PC-3 (cell line): Measurements from ENCODE around the gene TNKS1BP1. TPM values are rescaled to one million over a fixed set of nuclear protein-coding genes. Genes with fewer than 3 reads are reported as not detected.

Source experiments
- ATAC-seq: fragments of 200-7000 bp; cut with Tn5 transposase; 2 replicates; pipeline ENCODE4 v1.9.1; 2020; ENCODE audit warnings: mild to moderate bottlenecking, moderate library complexity
- BruUV-seq: library from RNA; stranded (reverse); fragments of 400-500 nt; replicated peaks from 2 replicates; lab custom pipeline; 2021; lab: Mats Ljungman, UMichigan
- CTCF ChIA-PET: fragments of 300-600 bp; sonication (Branson Sonifier 250); formaldehyde crosslinking; loops from one replicate; lab custom pipeline; 2022; ENCODE audit warnings: antibody characterized with exemption; lab: Charles Lee
- POLR2A ChIA-PET: fragments of 300-600 bp; sonication (Branson Sonifier 250); formaldehyde crosslinking; loops from one replicate; lab custom pipeline; 2022; ENCODE audit warnings: antibody characterized with exemption; ENCODE audit not compliant: unreplicated experiment; lab: Charles Lee
- DNase-seq: peaks from one replicate; pipeline ENCODE4 v3.0.0-alpha.2; 2015
- H2AFZ ChIP-seq: fragments of 300-600 bp; sonication (generic); 2 replicates; pipeline ENCODE4 v1.6.0; 2016; ENCODE audit warnings: antibody characterized with exemption, low read length
- H3F3A ChIP-seq: fragments of 300-600 bp; sonication (generic); one replicate; pipeline ENCODE4 v1.6.0; 2017; ENCODE audit warnings: antibody characterized with exemption, low read length, control low read depth, mild to moderate bottlenecking; ENCODE audit not compliant: unreplicated experiment
- H3K27ac ChIP-seq: fragments of 300-600 bp; sonication (generic); 2 replicates; pipeline ENCODE4 v1.5.1; 2016; ENCODE audit warnings: mild to moderate bottlenecking, low read length
- H3K27me3 ChIP-seq: fragments of 300-600 bp; sonication (generic); 2 replicates; pipeline ENCODE4 v1.6.1; 2016; ENCODE audit warnings: low read length, mixed read lengths
- H3K36me3 ChIP-seq: fragments of 300-600 bp; sonication (generic); 2 replicates; pipeline ENCODE4 v1.6.1; 2016; ENCODE audit warnings: low read depth, mixed run types, low read length, mixed read lengths
- H3K4me1 ChIP-seq: fragments of 300-600 bp; sonication (generic); 2 replicates; pipeline ENCODE4 v1.5.1; 2016; ENCODE audit warnings: low read length; ENCODE audit not compliant: insufficient read depth
- H3K4me2 ChIP-seq: fragments of 300-600 bp; sonication (generic); 2 replicates; pipeline ENCODE4 v1.6.0; 2016; ENCODE audit warnings: low read length
- H3K4me3 ChIP-seq: fragments of 300-600 bp; sonication (generic); 2 replicates; pipeline ENCODE4 v1.5.1; 2016; ENCODE audit warnings: mild to moderate bottlenecking, low read length, mixed read lengths
- H3K79me2 ChIP-seq: fragments of 300-600 bp; sonication (generic); 2 replicates; pipeline ENCODE4 v1.6.1; 2017; ENCODE audit warnings: low read length, mixed read lengths
- H3K9ac ChIP-seq: fragments of 300-600 bp; sonication (generic); 2 replicates; pipeline ENCODE4 v1.6.0; 2016; ENCODE audit warnings: mild to moderate bottlenecking, low read length
- H3K9me2 ChIP-seq: fragments of 300-600 bp; sonication (generic); replicated peaks from 2 replicates; pipeline ENCODE4 v1.6.1; 2016; ENCODE audit warnings: mixed run types, low read length, mixed read lengths
- H3K9me3 ChIP-seq: fragments of 300-600 bp; sonication (generic); 2 replicates; pipeline ENCODE4 v1.6.1; 2016; ENCODE audit warnings: low read length, mixed read lengths
- H4K20me1 ChIP-seq: fragments of 300-600 bp; sonication (generic); 2 replicates; pipeline ENCODE4 v1.6.1; 2016; ENCODE audit warnings: low read length, mixed read lengths
- CTCF ChIP-seq: fragments of 300-600 bp; sonication (generic); conservative IDR thresholded peaks from 2 replicates; pipeline ENCODE4 v1.5.1; 2017; ENCODE audit warnings: antibody characterized with exemption, low read depth, mild to moderate bottlenecking, low read length
- EZH2 ChIP-seq: fragments of 300-600 bp; sonication (generic); IDR thresholded peaks from one replicate; pipeline ENCODE4 v1.6.1; 2017; ENCODE audit warnings: antibody characterized with exemption, mild to moderate bottlenecking, low read length; ENCODE audit not compliant: unreplicated experiment
- EZH2phosphoT487 ChIP-seq: fragments of 300-600 bp; sonication (generic); IDR thresholded peaks from 2 replicates; pipeline ENCODE4 v1.6.1; 2018; ENCODE audit warnings: mild to moderate bottlenecking, antibody characterized with exemption, low read length, borderline replicate concordance
- intact Hi-C: fragments of 100-400 bp; cut with micrococcal nuclease; formaldehyde crosslinking; loops from 2 replicates; pipeline ENCODE4 v1.9.0; 2023
- total RNA-seq: library from RNA; depleted of rRNA; stranded (reverse); fragments of >200 nt; gene quantifications from 2 replicates; pipeline ENCODE4 v1.2.3, GENCODE V29; 2014

TNKS1BP1 gene
- total RNA-seq, 1 experiment from 2014 or later: 89.6 TPM

GRCh38 chr11:57330029-57330428 is 5.3 kb upstream of the TNKS1BP1 start:
- intact Hi-C loops: no loop called here
- H3K36me3 ChIP-seq: peaks cover 80% of the 10 kb centered on the region
- ChIA-PET CTCF (no interaction called here), POLR2A (no interaction called here)
- peaks cover 36% of the 10 kb centered on the region for H3K79me2 ChIP-seq
- no peak overlapping the region for H3K4me3 ChIP-seq
- no peaks in the 10 kb centered on the region for H3K27me3 ChIP-seq
- TF ChIP-seq CTCF (no peak), EZH2 (no peak), EZH2phosphoT487 (no peak)
- DNase-seq: no peak
- no peak overlapping the region for H3K4me2 ChIP-seq
- no peak overlapping the region for H3K27ac ChIP-seq
- H3F3A ChIP-seq: no peaks in the 10 kb centered on the region
- BruUV-seq: no TSS peak
- no peak overlapping the region for H2AFZ ChIP-seq
- no peaks in the 10 kb centered on the region for H3K9me3 ChIP-seq
- no peaks in the 10 kb centered on the region for H3K9me2 ChIP-seq
- peaks cover 35% of the 10 kb centered on the region for H3K4me1 ChIP-seq
- no peaks in the 10 kb centered on the region for H4K20me1 ChIP-seq
- H3K9ac ChIP-seq: no peak overlapping the region
- no peak for ATAC-seq

GRCh38 chr11:57327721-57328120 is 3.0 kb upstream of the TNKS1BP1 start:
- no peak overlapping the region for H3K27ac ChIP-seq
- CTCF ChIA-PET: no interaction called here
- peaks cover 6% of the 10 kb centered on the region for H3F3A ChIP-seq

More at GRCh38 chr11:57327721-57328120, 3.0 kb upstream of the TNKS1BP1 start:
- BruUV-seq: no TSS peak
- Histone ChIP-seq H3K4me3 (no peak overlapping the region), H3K9me2 (no peaks in the 10 kb centered on the region), H3K9me3 (no peaks in the 10 kb centered on the region), H3K9ac (no peak overlapping the region), H2AFZ (no peak overlapping the region), H3K4me2 (no peak overlapping the region), H3K4me1 (peaks cover 33% of the 10 kb centered on the region), H3K79me2 (peaks cover 28% of the 10 kb centered on the region), H3K36me3 (peaks cover 67% of the 10 kb centered on the region), H3K27me3 (no peaks in the 10 kb centered on the region), H4K20me1 (no peaks in the 10 kb centered on the region)
- intact Hi-C loops: no loop called here
- TF ChIP-seq CTCF (no peak), EZH2phosphoT487 (no peak), EZH2 (no peak)
- no peak for DNase-seq
- no peak for ATAC-seq
- POLR2A ChIA-PET: no interaction called here
